ENCODE measurements around the gene PPID.

DNA sequence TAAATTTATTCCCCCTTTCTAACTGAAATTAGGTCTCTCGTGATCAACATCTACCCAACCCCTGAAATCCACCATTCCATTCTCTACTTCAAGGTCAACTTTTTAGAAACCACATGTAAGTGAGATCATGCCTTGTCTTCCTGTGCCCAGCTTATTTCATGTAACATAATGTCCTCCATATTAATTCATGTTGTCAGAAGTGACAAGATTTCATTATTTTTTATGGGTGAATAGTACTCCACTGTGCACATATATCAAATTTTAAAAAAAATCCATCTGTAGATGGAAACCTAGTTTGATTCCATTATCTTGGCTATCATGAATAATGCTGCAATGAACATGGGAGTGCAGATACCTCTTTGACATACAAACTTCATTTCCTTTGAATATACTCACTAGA, 1.5 kb downstream of the PPID start:
- TF ChIP-seq CTCF (conservative IDR thresholded peaks at IDR 0.05): no peak
- no peak for TF ChIP-seq ZFX (IDR thresholded peaks at IDR 0.05)

All from C4-2B (cell line).